H4 (cell line): ENCODE measurements around the gene MCUR1. TPM values are rescaled to one million over a fixed set of nuclear protein-coding genes. Genes with fewer than 3 reads are reported as not detected.
"Not testable (repeated sequence)": the region's sequence is repeated elsewhere in the genome, so short reads cannot be mapped to it uniquely, and the experiment has no call there.

Source experiments
- DNase-seq: peaks from one replicate; pipeline ENCODE4 v3.0.0-alpha.2; 2015; ENCODE audit warnings: low spot score
- total RNA-seq: library from RNA; depleted of rRNA; stranded (reverse); fragments of >200 nt; shearing (Covaris generic); gene quantifications from 2 replicates; pipeline ENCODE4 v1.2.3, GENCODE V29; 2014

MCUR1 gene
- total RNA-seq, 1 experiment from 2014 or later, result 19.0 TPM

DNA sequence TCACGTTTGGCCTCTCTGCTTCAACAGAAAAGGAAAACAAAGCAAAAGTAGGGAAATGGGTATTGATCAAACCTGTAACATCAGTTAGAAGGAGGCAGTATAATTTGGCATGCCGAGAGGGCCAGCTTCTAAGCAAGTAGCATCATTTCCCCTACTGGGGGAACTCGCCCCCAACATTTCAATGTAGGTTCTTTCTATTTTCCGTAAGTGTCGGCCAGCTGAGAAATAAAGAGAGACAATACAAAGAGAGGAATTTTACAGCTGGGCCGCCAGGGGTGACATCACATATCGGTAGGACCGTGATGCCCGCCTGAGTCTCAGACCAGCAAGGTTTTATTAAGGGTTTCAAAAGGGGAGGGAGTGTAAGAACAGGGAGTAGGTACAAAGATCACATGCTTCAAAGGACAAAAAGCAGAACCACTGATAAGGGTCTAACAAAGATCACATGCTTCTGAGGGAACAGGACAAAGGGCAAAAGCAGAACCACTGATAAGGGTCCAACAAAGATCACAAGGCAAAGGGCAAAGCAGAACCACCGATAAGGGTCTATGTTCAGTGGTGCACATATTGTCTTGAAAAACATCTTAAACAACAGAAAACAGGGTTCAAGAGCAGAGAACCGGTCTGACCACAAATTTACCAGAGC, 14.4 kb upstream of the MCUR1 start:
- not testable (repeated sequence) for DNase-seq

- DNase-seq, result no peak
Observed at GRCh38 chr6:13827032-13827431, 12.7 kb upstream of the MCUR1 start.

GRCh38 chr6:13825871-13826270, 11.5 kb upstream of the MCUR1 start:
- DNase-seq, result no peak

- DNase-seq, result no peak
Observed at GRCh38 chr6:13818341-13818740, 4.0 kb upstream of the MCUR1 start.

- DNase-seq, result no peak
Observed at GRCh38 chr6:13814938-13815575, 700 bp upstream of the MCUR1 start.

GRCh38 chr6:13813621-13814175, 659 bp downstream of the MCUR1 start:
- peak; percentile 47 for DNase-seq

GRCh38 chr6:13813026-13813425, 1.3 kb downstream of the MCUR1 start:
- DNase-seq, result no peak

DNA sequence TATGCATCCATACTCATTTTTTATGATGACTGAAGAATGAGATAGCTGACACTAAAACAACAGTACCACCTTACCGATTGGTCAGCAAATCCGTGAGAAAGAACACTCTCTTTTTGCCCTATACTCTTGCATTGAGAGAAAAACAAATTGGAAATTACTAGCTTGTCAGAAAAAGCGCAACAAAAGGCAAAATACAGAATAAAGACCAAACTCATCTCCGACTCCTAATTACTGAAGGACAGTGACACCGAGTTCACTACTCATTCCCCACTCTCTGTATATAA, 2.1 kb downstream of the MCUR1 start:
- DNase-seq, result no peak

DNA sequence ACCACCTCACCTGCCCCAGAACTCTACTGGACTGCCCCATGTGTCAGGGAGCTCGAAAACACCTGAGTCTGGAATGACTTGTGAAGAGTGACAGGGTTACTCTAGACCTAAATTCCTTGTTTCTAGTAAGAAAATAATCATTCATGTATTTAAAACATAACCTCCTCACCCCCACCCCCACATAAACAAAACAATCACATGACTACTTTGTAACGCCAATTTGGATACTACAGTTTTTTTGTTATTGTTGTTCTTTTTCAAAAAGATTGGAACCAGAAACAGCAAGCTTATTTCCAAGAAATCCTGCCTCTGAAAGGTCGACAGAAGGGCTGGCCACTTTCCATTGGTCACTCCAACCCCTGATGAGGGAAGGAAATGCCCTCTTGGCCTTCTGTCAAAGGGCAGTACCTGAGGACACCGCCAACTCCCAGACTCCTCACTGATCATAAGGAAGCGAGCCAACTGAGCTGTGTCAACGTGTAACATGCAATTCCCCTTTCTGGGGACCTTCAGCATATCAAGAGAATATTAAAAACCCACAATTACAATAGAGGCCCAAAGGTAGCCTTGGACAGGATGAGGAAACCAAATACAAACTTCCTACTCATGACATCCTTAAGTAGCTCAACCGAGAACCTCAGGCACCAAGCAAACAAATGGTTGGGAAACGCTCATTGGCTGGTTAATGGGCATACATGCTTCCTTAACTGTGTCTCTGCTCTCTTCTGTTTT, 2.6 kb downstream of the MCUR1 start:
- DNase-seq, result no peak

DNA sequence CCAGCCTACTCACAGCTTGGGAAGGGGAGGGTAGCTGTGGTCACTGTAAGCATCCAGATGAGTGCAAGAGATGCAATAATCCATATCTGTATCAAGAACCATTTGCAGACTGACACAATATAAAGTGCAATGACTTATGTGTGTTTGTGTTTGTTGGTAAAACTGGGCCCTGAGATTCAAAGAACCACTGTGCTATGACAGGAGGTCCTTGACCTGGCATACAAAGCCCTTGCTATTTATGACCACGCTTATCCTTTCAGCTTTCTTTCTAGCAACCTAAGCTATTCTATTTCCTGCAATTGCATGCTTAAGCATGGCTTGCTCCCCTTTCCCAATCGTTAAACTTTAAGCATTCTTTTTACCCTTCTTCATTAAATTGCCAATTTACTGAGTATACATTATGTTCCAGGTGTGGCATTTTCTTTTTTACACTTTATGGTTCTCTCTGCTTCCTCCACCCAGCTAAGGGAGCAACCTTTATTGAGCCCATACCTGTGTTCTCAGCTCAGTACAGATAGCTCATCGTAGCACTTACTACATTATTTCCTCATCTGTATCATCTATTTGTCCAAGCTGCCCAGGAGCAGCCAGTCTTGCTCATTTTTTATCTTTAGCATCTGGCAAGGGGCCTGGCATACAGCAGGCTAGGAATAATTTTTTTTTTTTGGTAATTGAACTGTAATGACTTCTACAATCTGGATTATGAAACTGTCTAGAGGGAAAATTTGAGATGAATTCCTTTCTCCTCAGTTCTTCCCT, 3.5 kb downstream of the MCUR1 start:
- DNase-seq, result no peak

GRCh38 chr6:13808801-13809200, 5.6 kb downstream of the MCUR1 start:
- no peak for DNase-seq

DNA sequence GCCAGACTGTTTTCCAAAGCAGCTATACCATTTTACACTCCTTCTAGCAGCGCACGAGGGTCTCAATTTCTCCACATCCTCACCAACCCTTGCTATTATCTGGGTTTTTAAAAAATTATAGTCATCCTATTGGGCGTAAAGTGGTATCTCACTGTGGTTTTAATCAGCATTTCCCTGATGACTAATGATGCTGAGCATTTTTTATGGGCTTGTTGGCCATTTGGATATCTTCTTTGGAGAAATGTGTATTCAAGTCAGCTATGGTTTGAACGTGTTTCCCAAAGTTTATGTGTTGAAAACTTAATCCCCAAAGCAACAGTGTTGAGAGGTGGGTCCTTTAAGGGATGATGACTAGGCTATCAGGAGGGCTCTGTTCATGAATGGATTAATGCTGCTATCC, 6.7 kb downstream of the MCUR1 start:
- DNase-seq, result no peak

DNA sequence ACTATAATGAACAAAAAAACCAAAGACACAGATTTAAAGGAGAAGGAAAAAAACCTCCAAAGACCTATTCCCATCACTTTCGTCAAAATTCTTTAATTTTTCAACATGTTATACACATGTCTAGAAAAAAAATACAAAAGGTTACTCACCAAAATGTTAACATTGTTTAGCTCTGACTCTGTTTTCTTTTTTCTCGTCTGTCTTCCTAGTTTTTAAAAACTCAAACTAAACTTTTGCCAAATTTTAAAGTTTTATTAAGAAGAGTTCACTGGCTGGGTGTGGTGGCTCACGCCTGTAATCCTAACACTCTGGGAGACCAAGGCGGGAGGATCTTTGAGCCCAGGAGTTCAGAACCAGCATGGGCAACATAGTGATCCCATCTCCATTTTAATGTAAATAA, 10.8 kb downstream of the MCUR1 start:
- DNase-seq, result no peak

- DNase-seq, result no peak
Observed at GRCh38 chr6:13800615-13801014, 13.7 kb downstream of the MCUR1 start.

GRCh38 chr6:13796781-13797180, 17.6 kb downstream of the MCUR1 start:
- DNase-seq, result no peak

DNA sequence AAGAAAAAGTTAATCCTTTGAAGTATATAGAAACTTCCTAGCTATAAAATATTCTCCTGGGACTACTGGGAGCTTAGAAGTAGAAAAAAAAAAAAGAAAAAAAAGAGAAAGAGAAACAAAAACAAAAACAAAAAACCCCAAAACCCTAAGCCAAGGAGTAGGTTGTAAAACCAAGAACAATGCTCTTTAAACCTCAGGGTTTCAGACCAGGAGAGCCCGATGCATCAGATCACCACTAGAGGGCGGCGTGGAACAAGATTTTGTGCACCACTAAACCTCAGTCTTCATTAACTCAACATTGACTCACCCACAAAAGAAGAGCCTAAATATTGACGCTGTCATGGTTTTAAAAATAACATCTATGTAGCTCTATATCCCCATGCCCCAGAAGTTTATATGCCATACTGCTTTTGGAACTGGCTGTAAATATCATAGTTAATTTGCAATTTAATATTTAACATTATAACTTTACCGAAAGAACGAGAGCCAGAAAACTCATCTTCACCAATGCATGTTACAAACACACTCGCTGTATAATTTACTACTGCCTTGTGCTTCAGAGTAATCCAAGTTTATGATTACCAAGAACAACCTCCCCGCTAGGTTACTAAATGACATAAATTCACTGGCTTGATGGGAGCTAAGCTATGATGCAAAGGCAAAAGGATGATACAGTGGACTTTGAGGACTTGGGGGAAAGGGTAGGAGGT, 19.2 kb downstream of the MCUR1 start:
- peak; percentile 78 for DNase-seq

DNA sequence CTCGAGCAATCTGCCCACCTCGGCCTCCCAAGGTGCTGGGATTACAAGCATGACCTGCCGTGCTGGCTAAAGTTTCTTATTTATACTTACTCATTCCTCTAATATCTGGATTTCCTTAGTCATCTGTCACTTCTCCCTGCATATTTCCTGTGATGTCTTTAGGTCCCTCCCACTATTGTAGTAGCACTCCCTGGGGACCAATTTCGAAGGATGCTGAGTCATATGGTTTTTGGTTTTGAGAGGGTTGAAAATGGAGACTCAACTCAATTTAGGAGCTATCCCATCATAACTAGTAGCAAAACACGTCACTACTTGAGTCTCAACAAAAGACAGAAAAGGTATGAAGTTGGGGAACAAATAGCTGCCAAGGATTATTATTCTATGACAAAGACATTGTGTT, 20.2 kb downstream of the MCUR1 start:
- peak; percentile 73 for DNase-seq

GRCh38 chr6:13789746-13790145, 24.6 kb downstream of the MCUR1 start:
- no peak for DNase-seq

GRCh38 chr6:13788820-13789219, 25.5 kb downstream of the MCUR1 start:
- no peak for DNase-seq

GRCh38 chr6:13787137-13787536, 27.2 kb downstream of the MCUR1 start:
- DNase-seq, result no peak

DNA sequence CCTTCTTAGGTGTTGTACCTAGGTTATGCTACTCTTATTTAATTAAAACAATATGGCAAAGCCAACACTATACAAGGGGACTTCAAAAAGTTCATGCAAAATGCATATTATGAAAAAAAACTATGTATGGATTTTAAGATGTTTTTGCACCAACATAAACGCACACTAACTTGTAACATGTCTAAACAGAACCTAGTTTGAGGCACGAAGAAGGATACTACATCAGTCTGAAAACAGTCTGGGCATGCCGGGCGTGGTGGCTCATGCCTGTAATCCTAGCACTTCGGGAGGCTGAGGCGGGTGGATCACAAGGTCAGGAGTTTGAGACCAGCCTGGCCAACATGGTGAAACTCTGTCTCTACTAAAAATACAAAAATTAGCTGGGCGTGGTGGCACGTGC, 34.2 kb downstream of the MCUR1 start:
- not testable (repeated sequence) for DNase-seq

DNA sequence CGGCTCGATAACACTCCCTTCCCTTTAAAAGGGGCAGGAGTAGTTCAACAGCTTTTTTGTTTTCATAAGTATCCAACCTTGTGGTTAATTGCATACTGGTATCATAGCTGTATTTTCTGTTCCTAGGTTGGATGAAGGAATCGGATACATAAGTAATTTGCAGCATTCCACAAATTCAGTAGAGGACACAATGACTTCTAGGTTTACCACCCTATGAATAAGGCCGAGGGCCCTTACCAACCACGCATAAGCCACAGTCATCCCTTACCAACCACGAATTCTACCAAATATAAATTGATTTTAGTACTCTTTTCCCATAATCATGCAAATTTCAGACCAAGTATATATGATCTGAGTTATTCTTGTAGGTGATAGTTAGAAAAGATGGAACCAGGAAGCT, 36.3 kb downstream of the MCUR1 start:
- no peak for DNase-seq
